Activated T-helper 1 cell treated with anti-CD3 and anti-CD28 coated beads, Interleukin-2, amount 50 U/mL, for 16 hours (primary cell): ENCODE measurements around the gene RPL10A.
"Not testable (repeated sequence)": the region's sequence is repeated elsewhere in the genome, so short reads cannot be mapped to it uniquely, and the experiment has no call there.

Experiments used
- DNase-seq, 2 donors: peaks; one replicate each; pipeline ENCODE4 v3.0.0-alpha.2; 2020; ENCODE audit warnings: low read depth in 1 of 2, low spot score in 1 of 2

The RPL10A gene

DNA sequence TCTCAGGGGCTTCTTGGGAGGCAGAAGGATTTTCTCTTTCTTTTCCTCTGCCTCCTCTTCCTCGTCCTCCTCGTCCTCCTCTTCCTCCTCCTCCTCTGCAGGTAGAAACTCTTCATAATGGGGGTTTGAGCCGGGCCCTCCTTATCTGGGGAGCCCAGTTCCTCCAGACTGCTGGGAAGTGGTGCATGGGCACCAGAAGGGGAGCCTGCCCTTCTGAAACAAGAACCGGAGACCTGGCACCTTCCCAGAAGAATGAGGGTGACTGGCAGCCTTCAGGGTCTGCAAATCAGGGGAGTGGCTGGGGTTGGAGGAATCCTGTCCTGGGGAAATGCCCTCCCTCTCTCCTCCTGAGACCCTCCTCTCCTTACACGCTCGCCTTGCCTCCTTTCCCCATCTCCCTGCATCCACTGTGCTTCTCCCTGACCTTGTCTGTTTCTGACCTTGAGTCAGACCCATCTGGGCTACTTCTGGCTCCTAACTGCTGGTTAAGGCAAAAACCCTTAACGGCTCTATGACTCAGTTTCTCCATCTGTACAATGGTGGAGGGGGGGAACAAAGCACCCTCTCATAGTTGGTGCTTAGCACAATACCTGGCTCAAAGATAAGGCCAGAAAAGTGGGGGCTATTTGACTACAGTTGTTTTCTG lies 42.8 kb downstream of the RPL10A start:
- DNase-seq = no peak

- no peak for DNase-seq
Measured at GRCh38 chr6:35511562-35511941, 43.4 kb downstream of the RPL10A start.

GRCh38 chr6:35512006-35512405 lies 43.8 kb downstream of the RPL10A start:
- DNase-seq = no peak

GRCh38 chr6:35512740-35513139 lies 44.5 kb downstream of the RPL10A start, which contains the start of gene TULP1:
TSS of gene TULP1 (minus strand) at chr6:35512896. CDS start at chr6:35512858, 38 bp downstream.
- DNase-seq = no peak

DNA sequence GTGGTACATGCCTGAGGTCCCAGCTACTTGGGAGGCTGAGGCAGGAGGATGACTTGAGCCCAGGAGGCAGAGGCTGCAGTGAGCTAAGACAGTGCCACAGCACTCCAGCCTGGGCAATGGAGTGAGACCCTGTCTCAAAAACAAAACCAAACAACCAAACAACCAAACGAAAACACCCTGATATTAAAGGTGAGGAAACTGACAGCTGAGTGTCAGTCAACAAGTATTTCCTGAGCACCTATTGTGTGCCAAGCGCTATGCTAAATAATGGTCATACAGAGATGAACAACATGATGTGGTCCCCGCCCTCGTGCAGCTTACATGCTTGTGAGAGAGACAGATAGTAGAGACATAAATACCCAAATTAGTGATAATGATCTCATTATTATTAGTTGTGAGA lies 46.4 kb downstream of the RPL10A start:
- no peak for DNase-seq

- not testable (repeated sequence) for DNase-seq
Measured at GRCh38 chr6:35515939-35516338, 47.7 kb downstream of the RPL10A start.

- DNase-seq = no peak
Measured at GRCh38 chr6:35516712-35517111, 48.5 kb downstream of the RPL10A start.

DNA sequence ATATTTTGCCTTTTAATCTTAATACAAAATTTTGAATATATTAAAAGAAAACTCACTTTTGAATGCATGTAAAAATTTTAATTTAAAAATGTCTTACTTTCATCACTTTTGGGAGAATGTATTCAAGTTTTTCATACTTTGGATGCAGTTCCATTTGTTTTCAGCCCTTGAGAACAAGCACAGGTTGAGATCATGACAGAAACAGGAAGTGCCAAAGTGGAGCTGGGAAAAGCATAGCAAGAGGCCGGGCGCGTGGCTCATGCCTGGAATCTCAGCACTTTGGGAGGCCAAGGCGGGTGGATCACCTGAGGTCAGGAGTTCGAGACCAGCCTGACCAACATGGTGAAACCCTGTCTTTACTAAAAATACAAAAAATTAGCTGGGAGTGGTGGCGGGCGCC lies 49.8 kb downstream of the RPL10A start:
- not testable (repeated sequence) for DNase-seq

- no peak for DNase-seq
Measured at GRCh38 chr6:35518566-35519312, 50.5 kb downstream of the RPL10A start.

DNA sequence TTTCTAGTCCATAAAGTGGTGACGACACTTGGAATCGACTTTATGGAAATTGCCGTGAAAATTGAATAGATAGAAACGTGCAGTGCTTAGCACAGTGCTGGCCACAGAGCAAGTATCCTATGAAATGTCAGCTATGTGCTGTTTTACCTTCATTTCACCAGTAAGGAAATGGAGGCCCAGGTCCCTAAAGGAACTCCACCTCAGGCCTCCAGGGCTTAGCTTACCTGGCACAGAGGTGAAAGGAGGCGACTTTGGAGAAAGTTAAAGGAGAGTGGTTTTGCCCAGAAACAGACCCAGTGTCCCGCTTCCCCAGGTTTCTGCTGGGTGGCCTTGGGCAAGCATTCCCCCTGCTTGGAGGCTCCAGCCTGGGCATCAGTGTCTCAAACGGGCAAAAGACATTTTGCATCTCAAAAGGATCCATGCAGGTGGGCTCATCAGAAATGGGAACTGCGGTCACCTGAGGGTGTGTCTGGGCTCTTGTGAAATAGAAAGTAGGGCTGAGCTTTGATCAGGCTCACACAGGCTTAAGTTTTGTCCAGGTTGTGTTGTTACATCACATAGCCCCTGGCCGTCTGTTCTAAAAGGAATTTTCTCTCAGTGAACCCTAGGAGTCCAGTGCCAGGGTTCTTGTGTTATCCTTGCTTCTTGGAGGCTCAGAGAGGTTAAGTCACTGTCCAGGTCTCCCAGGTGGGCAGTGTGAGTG lies 51.3 kb downstream of the RPL10A start:
- no peak for DNase-seq
